ENCODE measurements around the gene LAMA5. TPM values are rescaled to one million over a fixed set of nuclear protein-coding genes. Genes with fewer than 3 reads are reported as not detected.
A peak's percentile ranks its signal among the peaks of the same experiment; 100 is the strongest.

LAMA5 gene
- polyA plus RNA-seq, 1 of the 3 experiments (the other 2 are of a cell fraction), result 27.2 TPM

DNA sequence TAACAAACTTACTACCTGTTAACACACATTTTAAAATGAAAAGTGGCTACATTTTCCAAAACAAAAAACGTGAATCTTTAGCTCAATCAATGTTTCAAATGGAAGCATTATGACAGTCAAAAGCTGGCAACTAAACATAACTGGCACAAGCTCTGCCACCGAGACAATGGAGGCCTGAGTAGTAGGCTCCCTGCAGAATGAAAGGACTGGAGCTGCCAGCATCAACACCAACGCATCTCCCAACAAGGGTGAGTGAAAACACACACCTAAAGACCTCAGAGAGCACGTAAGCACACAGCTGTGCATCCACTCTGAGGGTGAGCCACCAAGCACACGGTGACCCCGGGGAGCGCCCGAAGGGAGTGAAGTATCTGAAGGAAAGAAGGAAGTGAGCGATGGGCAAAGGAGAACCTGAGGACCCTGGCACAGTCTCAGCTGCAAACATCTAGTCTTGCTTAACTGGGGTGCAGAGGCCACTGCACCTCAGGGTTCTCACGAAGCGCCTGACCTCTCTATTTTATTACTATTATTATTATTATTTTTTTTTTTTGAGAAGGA, 65.9 kb downstream of the LAMA5 start:
- Histone ChIP-seq H3K9ac (no peak overlapping the region), H2AFZ (ENCODE audit: low read depth) (no peak overlapping the region), H3K4me1 (ENCODE audit: control insufficient read depth in 1 of 2, insufficient read depth in 2 of 2, low read depth in 1 of 2, low read length in 1 of 2) (peaks cover 7 to 26% of the 10 kb centered on the region in 2 experiments; a peak in 2 of 4 replicates), H3K4me2 (no peak overlapping the region), H4K20me1 (ENCODE audit: insufficient read depth) (peaks cover 29% of the 10 kb centered on the region), H3K9me2 (no peaks in the 10 kb centered on the region), H3F3A (replicated peaks; ENCODE audit: insufficient read depth) (peaks cover 12% of the 10 kb centered on the region), H3K27me3 (ENCODE audit: insufficient read depth) (no peaks in the 10 kb centered on the region), H3K27ac (ENCODE audit: low read depth in 2 of 2, low read length in 1 of 2) (peak overlapping the region in 1 of 2 experiments; percentile 94; a peak in 1 of 4 replicates), H3K4me3 (ENCODE audit: low read depth in 2 of 2, low read length in 1 of 2) (no peak overlapping the region), H3K9me3 (no peaks in the 10 kb centered on the region), H3K36me3 (replicated peaks in 1 of 2; ENCODE audit: control insufficient read depth in 1 of 2, insufficient read depth in 2 of 2, low read length in 1 of 2) (peaks cover 5 to 31% of the 10 kb centered on the region in 2 experiments), H3K79me2 (ENCODE audit: insufficient read depth) (peaks cover 34% of the 10 kb centered on the region)
- 92% methylated on average over 11 of the region's 11 CpGs for WGBS (ENCODE audit: low lambda C conversion rate)
- no peak for TF ChIP-seq EZH2phosphoT487 (IDR thresholded peaks at IDR 0.05; ENCODE audit: borderline replicate concordance, low read depth)
- TF ChIP-seq, protein P1, sequence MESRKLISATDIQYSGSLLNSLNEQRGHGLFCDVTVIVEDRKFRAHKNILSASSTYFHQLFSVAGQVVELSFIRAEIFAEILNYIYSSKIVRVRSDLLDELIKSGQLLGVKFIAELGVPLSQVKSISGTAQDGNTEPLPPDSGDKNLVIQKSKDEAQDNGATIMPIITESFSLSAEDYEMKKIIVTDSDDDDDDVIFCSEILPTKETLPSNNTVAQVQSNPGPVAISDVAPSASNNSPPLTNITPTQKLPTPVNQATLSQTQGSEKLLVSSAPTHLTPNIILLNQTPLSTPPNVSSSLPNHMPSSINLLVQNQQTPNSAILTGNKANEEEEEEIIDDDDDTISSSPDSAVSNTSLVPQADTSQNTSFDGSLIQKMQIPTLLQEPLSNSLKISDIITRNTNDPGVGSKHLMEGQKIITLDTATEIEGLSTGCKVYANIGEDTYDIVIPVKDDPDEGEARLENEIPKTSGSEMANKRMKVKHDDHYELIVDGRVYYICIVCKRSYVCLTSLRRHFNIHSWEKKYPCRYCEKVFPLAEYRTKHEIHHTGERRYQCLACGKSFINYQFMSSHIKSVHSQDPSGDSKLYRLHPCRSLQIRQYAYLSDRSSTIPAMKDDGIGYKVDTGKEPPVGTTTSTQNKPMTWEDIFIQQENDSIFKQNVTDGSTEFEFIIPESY (IDR thresholded peaks at IDR 0.05; ENCODE audit: borderline replicate concordance, low read depth), result no peak
- no peak for TF ChIP-seq RFX5 (IDR thresholded peaks at IDR 0.05; ENCODE audit: low read length)
- TF ChIP-seq RCOR1 (IDR thresholded peaks at IDR 0.05; ENCODE audit: low read length), result no peak
- no peak for TF ChIP-seq TEAD4 (IDR thresholded peaks at IDR 0.05; ENCODE audit: borderline replicate concordance, insufficient read depth)
- no peak for TF ChIP-seq NFIC (IDR thresholded peaks at IDR 0.05; ENCODE audit: borderline replicate concordance)
- TF ChIP-seq RAD21 (IDR thresholded peaks at IDR 0.05; ENCODE audit: low read length), result no peak
- ChIA-PET POLR2A (no interaction called here), CTCF (interaction anchor here (0.8 to 3.2 kb wide), 9 partner anchors 9 to 290 kb away, joined by 3 to 25 read pairs (median 6); partner anchors contain the start of gene LAMA5)
- DNase-seq, result no peak

DNA sequence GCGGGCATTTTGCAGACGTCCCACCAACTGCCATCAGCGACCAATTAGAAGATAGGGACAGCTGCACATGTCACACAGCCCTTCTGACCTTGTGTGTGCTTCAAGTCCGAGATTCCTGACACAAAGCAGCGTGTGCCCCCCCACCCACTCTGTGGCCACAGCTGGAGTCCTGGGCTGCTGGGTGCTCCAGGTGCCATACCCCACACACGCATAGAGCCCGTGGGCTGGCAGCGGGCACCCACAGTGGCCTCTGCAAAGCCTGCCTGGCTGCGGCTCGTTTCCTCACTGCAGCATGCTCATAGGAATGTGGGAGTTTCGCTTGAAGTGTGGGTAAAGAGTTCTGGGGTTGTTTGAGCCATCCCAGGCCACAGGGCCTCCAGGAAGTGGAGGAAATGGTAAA, 66.8 kb downstream of the LAMA5 start:
- TF ChIP-seq FOXM1 (IDR thresholded peaks at IDR 0.05; ENCODE audit: low read depth) (no peak), RCOR1 (IDR thresholded peaks at IDR 0.05; ENCODE audit: low read length) (no peak), TCF12 (IDR thresholded peaks at IDR 0.05) (no peak), NRF1 (IDR thresholded peaks at IDR 0.05; ENCODE audit: low read depth, low read length) (no peak), EZH2phosphoT487 (IDR thresholded peaks at IDR 0.05; ENCODE audit: borderline replicate concordance, low read depth) (no peak), RFX5 (IDR thresholded peaks at IDR 0.05; ENCODE audit: low read length) (no peak), POLR2AphosphoS5 (IDR thresholded peaks at IDR 0.05; ENCODE audit: low read depth, low read length) (no peak), MEF2A (IDR thresholded peaks at IDR 0.05; ENCODE audit: borderline replicate concordance, low read depth) (no peak), NFIC (IDR thresholded peaks at IDR 0.05; ENCODE audit: borderline replicate concordance) (no peak)
- TF ChIP-seq, protein P2, sequence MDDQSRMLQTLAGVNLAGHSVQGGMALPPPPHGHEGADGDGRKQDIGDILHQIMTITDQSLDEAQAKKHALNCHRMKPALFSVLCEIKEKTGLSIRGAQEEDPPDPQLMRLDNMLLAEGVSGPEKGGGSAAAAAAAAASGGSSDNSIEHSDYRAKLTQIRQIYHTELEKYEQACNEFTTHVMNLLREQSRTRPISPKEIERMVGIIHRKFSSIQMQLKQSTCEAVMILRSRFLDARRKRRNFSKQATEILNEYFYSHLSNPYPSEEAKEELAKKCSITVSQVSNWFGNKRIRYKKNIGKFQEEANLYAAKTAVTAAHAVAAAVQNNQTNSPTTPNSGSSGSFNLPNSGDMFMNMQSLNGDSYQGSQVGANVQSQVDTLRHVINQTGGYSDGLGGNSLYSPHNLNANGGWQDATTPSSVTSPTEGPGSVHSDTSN (IDR thresholded peaks at IDR 0.05), result no peak
- TF ChIP-seq, protein P3, sequence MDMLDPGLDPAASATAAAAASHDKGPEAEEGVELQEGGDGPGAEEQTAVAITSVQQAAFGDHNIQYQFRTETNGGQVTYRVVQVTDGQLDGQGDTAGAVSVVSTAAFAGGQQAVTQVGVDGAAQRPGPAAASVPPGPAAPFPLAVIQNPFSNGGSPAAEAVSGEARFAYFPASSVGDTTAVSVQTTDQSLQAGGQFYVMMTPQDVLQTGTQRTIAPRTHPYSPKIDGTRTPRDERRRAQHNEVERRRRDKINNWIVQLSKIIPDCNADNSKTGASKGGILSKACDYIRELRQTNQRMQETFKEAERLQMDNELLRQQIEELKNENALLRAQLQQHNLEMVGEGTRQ (IDR thresholded peaks at IDR 0.05; ENCODE audit: borderline replicate concordance, low read depth, low read length), result no peak
- TF ChIP-seq, protein P4, sequence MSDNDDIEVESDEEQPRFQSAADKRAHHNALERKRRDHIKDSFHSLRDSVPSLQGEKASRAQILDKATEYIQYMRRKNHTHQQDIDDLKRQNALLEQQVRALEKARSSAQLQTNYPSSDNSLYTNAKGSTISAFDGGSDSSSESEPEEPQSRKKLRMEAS (IDR thresholded peaks at IDR 0.05; ENCODE audit: low read depth), result no peak
- Histone ChIP-seq H3K9ac (no peak overlapping the region), H3K4me3 (ENCODE audit: low read depth in 2 of 2, low read length in 1 of 2) (no peak overlapping the region), H2AFZ (ENCODE audit: low read depth) (no peak overlapping the region), H3K36me3 (replicated peaks in 1 of 2; ENCODE audit: control insufficient read depth in 1 of 2, insufficient read depth in 2 of 2, low read length in 1 of 2) (peaks cover 10 to 31% of the 10 kb centered on the region in 2 experiments), H3K4me2 (no peak overlapping the region), H3K27me3 (ENCODE audit: insufficient read depth) (no peaks in the 10 kb centered on the region), H4K20me1 (ENCODE audit: insufficient read depth) (peaks cover 21% of the 10 kb centered on the region), H3K79me2 (ENCODE audit: insufficient read depth) (peaks cover 26% of the 10 kb centered on the region), H3K27ac (ENCODE audit: low read depth in 2 of 2, low read length in 1 of 2) (no peak overlapping the region), H3K4me1 (ENCODE audit: control insufficient read depth in 1 of 2, insufficient read depth in 2 of 2, low read depth in 1 of 2, low read length in 1 of 2) (peaks cover 7 to 18% of the 10 kb centered on the region in 2 experiments; a peak in 2 of 4 replicates), H3K9me3 (no peaks in the 10 kb centered on the region), H3F3A (replicated peaks; ENCODE audit: insufficient read depth) (peaks cover 12% of the 10 kb centered on the region), H3K9me2 (no peaks in the 10 kb centered on the region)
- ChIA-PET POLR2A (no interaction called here), CTCF (interaction anchor here (0.9 to 3.2 kb wide), 6 partner anchors 8 to 82 kb away, joined by 3 to 25 read pairs (median 10); partner anchors contain the start of gene LAMA5)
- 82% methylated on average over 3 of the region's 11 CpGs for WGBS (ENCODE audit: low lambda C conversion rate)
- no peak for DNase-seq
